Breast epithelium (tissue), 3 donors: Measurements from ENCODE around the gene FKBP2.

Source experiments
- CTCF ChIP-seq, 3 donors: fragments of 450-650 bp; IDR thresholded peaks; one replicate each; pipeline ENCODE4 v1.5.1; 2016 to 2017; ENCODE audit warnings: antibody characterized with exemption in 3 of 3, mild to moderate bottlenecking in 3 of 3, moderate library complexity in 3 of 3
- POLR2A ChIP-seq: fragments of 450-650 bp; IDR thresholded peaks from one replicate; pipeline ENCODE4 v1.6.1; 2016; ENCODE audit warnings: antibody characterized with exemption, mild to moderate bottlenecking, moderate library complexity
- POLR2AphosphoS5 ChIP-seq, 3 donors: sonication (generic); formaldehyde crosslinking; IDR thresholded peaks; one replicate each; pipeline ENCODE4 v1.6.1; 2017; ENCODE audit warnings: antibody characterized with exemption in 3 of 3

DNA sequence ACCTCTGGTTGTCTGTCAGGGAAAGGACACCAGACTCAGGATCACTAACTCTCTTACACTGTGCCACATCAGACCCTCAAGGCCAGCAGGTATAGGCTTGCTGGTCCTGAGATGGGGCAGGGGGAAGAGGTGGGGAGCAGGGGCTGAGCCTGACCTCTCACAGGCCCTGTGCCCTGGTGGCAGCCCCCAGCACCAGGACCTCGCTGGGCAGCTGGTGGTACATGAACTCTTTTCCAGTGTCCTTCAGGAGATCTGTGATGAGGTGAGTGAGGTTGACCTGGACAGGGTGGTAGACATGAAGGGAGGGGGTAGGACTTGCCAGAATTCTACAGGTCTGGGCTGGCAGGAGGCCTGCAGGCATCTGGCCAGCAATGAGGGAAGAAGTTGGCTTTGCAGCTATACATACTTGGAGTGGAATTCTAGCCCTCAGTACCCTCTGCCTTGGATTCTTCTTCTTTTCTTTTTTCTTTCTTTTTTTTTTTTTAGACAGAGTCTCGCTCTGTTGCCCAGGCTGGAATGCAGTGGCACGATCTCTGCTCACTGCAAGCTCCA lies 13.4 kb upstream of the FKBP2 start:
- TF ChIP-seq POLR2A (no peak), CTCF (IDR thresholded peaks at IDR 0.05) (no peak), POLR2AphosphoS5 (IDR thresholded peaks at IDR 0.05) (no peak)
